GM19025 (cell line): ENCODE measurements around the gene TRIM46.
"Not testable (repeated sequence)": the region's sequence is repeated elsewhere in the genome, so short reads cannot be mapped to it uniquely, and the experiment has no call there.

Experiments used
- ATAC-seq: cut with Tn5 transposase; IDR thresholded peaks from one replicate; pipeline ENCODE4 v1.9.1; 2021; ENCODE audit warnings: mild to moderate bottlenecking, low read depth, moderate library complexity; ENCODE audit not compliant: unreplicated experiment

Gene TRIM46

DNA sequence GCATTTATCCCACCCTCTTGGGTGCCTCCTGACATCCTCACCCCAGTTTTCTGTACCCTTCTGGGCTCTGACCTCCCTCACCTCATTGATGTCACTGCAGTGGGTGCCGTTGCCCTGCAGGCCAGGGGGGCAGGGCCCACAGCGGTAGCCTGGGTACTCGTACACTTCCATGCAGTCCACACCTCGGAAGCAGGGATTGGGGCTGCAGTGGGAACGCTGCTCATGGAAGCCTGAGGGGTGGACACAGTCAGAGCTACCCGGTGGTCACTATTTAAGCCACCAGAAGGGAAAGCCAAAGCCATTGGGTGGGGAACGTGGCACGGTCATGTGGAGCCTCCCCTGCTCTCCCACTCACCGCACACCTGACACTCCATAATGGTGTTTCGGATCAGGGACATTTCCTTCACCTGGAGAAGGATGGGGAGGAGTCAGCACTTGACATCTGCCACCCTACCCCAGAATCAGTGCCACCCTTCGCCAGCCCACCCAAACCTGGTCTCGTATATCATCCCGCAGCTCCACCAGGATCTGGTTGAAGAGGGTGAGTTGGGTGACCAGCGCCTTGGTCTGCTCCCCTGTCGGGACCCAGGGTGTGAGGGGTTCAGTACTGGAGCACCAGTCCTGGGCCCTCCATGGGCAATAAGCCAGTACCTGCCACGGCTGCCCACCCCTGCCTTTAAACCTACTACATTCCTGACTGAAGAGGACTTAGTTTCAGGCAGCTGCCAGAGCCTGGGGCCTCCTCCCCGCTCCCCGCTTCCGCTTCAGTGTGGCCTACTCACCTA is 29.3 kb downstream of the TRIM46 start:
- no peak for ATAC-seq

DNA sequence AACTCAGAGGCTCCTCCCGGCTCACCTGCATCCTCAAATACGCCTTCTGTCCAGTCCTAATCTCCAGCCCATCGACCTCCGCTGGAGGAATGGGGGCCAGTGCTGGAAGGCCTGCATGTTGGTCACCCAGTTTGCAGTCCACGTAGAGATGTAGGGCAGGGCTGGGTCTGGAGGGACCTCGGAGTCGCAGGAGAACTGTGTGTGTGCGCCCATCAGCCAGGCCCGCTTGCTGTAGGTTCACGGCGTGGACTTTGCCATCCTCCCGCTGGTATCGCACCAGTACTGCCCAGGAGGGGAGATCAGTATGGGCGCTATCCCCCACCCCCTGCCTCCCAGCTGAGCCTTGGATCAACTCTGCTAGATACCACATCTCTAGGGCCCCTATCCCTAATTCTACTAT is 31.4 kb downstream of the TRIM46 start:
- no peak for ATAC-seq

GRCh38 chr1:155205969-155206593 is 32.4 kb downstream of the TRIM46 start:
- ATAC-seq, result no peak

DNA sequence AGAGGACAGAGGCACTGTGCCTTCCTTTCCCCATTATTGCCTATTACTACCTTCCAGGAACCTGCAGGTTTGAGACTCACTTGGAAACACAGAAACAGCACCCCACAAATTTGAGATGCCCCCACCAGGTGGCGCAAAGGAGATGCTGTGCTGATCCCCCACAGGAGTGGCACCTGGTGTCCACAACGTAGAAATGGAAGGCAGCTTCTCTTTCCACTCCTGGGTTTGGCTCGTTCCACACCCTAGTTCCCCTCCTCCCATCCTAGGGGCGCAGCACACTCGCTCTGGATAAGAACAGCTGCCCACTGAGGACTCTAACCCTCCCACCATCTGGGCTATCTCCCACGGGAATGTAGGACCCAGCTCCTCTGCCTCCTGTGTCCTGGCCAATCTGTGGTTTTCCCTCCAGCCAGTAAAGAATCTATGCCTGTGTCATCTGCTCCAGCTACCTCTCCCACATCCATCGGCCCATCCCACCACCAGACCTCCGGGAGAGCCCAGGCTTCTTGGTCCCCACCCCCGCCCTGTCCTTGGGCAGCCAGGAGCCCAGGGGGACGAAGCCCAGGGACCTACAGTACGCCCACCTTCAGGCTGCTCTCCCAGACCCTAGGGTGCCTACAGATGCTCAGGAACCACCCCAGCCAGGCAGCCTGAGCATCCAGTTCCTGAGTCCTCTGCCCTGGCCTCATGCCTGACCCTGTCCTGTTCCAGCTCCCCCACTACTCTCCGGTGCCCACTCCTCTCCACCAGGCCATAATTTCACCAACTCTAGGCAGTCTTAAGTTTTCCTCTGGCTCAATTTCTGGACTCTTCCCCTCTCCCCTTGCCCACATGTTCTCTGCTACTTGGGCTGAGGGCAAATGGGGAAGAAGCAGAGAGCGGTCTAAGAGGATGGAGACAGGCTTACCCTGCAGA is 33.5 kb downstream of the TRIM46 start:
- ATAC-seq, result no peak

GRCh38 chr1:155207806-155208540 is 34.3 kb downstream of the TRIM46 start, which contains the start of gene THBS3:
THBS3 (minus strand) TSS chr1:155207897; CDS start chr1:155207876, 21 bp downstream.
- ATAC-seq, result no peak

- peak; percentile 72 for ATAC-seq
Observed at GRCh38 chr1:155208541-155209311, 35.1 kb downstream of the TRIM46 start, which contains the start of gene MTX1. MTX1 (plus strand) TSS chr1:155208695; CDS start chr1:155208805, 110 bp downstream.

DNA sequence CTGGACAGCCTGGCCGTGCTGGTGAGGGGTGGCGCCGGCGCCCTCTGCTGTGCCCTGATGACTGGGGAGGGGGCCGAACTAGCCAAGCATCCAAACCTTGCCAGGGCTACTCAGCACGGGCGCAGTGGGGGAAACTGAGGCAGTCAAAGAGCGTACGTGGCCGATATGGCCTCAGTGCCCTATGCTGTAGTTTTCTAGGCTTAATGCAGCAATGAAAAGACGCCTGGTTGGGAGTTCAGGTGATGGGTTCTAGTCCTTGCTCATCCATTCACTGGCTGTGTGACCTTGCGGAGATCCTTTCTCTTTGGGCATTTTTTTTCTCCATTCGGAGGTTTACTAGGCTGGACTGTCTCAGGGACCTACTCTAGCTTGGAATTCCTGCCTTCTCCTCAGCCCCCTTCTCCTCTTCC is 35.7 kb downstream of the TRIM46 start:
- ATAC-seq, result no peak

GRCh38 chr1:155210314-155211104 is 36.9 kb downstream of the TRIM46 start:
- ATAC-seq, result no peak

DNA sequence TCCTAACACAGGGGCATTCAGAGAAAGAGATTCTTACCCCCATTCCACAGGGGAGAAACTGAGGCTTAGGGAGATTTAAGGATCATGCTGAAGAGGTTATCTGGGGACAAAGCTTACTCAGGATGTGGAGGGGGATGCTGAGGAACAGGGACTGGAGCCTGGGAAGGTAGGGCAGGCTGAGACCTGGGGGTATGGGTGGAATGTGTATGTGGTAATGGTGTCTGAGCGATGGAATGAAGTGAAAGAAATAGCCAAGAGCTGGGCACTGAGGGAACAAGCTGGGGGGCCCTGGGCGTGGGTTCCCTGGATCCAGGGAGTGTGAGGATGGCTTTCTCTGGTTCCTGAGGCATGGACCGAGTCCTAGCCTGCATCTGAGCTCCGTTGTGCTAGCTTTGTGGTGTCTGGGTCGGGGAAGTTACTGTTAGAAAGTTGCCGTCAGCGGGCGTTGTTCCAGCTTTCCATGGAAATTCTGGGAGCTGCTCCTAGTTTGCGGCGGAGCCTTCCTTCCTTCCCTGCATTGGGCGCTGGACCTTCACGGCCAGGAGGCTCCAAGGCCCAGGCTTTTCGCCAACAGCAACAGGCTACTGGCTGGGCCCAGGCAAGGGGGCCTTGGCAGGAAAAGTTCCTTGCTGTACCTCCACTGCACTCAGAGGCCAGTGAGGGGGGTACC is 37.9 kb downstream of the TRIM46 start:
- not testable (repeated sequence) for ATAC-seq

- not testable (repeated sequence) for ATAC-seq
Observed at GRCh38 chr1:155212051-155212440, 38.4 kb downstream of the TRIM46 start.

DNA sequence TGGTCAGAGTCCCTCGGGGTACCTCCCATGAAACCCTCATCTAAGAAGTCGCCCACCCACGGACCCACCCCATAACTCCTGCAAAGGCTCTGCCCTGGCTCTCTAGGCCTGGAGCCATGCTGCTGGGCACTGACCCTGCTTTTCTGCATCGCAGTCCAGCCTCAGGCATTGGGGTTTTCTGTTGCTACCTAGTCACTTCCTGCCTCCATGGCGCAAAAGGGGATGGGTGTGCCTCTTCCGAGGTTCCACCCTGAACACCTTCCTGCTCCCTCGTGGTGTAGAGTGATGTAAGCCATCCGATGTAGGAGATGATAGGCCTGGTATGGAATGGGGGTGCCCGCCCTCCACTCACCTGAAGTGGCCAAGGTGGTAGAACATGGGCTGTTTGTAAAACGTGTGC is 41.1 kb downstream of the TRIM46 start:
- ATAC-seq, result not testable (repeated sequence)

- ATAC-seq, result no peak
Observed at GRCh38 chr1:155218854-155219591, 45.4 kb downstream of the TRIM46 start.

DNA sequence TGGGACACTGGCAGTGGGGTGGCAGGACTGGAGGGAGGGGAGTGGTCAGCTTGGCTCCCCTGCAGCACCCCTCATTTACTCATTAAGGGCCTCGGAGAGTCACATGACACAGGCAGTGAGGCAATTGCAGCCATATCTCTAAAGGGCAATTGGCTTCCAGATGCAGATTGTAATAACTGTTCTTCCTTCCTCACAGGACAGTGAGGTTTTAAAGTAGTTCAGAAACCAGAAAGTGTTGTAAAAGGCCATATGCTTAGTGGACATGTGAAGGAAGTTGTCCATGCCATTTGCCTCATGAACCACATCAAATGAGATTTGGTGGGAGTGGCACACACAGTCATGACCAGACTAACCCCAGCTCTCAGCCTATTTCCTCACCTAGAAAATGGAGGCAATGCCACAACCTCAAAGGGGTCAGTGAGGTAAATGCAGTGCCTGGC is 46.0 kb downstream of the TRIM46 start:
- ATAC-seq, result no peak

GRCh38 chr1:155220211-155220965 is 46.7 kb downstream of the TRIM46 start:
- not testable (repeated sequence) for ATAC-seq

- ATAC-seq, result no peak
Observed at GRCh38 chr1:155223047-155223446, 49.4 kb downstream of the TRIM46 start.

- ATAC-seq, result not testable (repeated sequence)
Observed at GRCh38 chr1:155225404-155225759, 51.7 kb downstream of the TRIM46 start.
